ENCODE results near the gene PLEKHH2. TPM values are rescaled to one million over a fixed set of nuclear protein-coding genes. Genes with fewer than 3 reads are reported as not detected.

Gene PLEKHH2
- total and polyA plus RNA-seq, 2 of the 13 experiments (the other 11 are each of a cell fraction or from before 2014, with no cell fraction given): 1.1 to 3.0 TPM

- TF ChIP-seq ZHX1 (CRISPR knock-in tag; IDR thresholded peaks at IDR 0.05; ENCODE audit: low read depth) (0 out of 2 replicates have a peak, but pooled peaks have one; percentile 17), HHEX (CRISPR knock-in tag; IDR thresholded peaks at IDR 0.05) (peak; percentile 80), MAFG (CRISPR knock-in tag; IDR thresholded peaks at IDR 0.05) (no peak), CEBPG (CRISPR knock-in tag; IDR thresholded peaks at IDR 0.05) (peak; percentile 67), SIN3A (IDR thresholded peaks at IDR 0.05; ENCODE audit: borderline replicate concordance, low read depth, low read length) (no peak), ETV5 (CRISPR knock-in tag; IDR thresholded peaks at IDR 0.05; ENCODE audit: borderline replicate concordance) (peak; percentile 95), ZNF740 (CRISPR knock-in tag; IDR thresholded peaks at IDR 0.05) (no peak), PRMT3 (CRISPR knock-in tag; IDR thresholded peaks at IDR 0.05; ENCODE audit: borderline replicate concordance, low read depth) (no peak), NRL (CRISPR knock-in tag; IDR thresholded peaks at IDR 0.05; ENCODE audit: borderline replicate concordance) (no peak), ZNF761 (CRISPR knock-in tag; conservative IDR thresholded peaks at IDR 0.05) (no peak), HNF4A (CRISPR knock-in tag; IDR thresholded peaks at IDR 0.05) (0 out of 2 replicates have a peak, but pooled peaks have one; percentile 24), ZNF7 (CRISPR knock-in tag; IDR thresholded peaks at IDR 0.05) (no peak), RARG (CRISPR knock-in tag; IDR thresholded peaks at IDR 0.05; ENCODE audit: low read depth) (no peak), CENPX (CRISPR knock-in tag; IDR thresholded peaks at IDR 0.05) (no peak), SRF (IDR thresholded peaks at IDR 0.05; ENCODE audit: low read depth, low read length) (peak; percentile 86), NKX3-1 (CRISPR knock-in tag; IDR thresholded peaks at IDR 0.05) (peak; percentile 83; the same call in 1 of the 2 replicates), ZFP82 (CRISPR knock-in tag; IDR thresholded peaks at IDR 0.05; ENCODE audit: borderline replicate concordance) (no peak), ZSCAN30 (CRISPR knock-in tag; IDR thresholded peaks at IDR 0.05) (no peak), ERF (CRISPR knock-in tag; IDR thresholded peaks at IDR 0.05) (peak; percentile 92), HNRNPUL1 (IDR thresholded peaks at IDR 0.05; ENCODE audit: low read depth, low read length) (no peak), ZBTB33 (CRISPR knock-in tag; IDR thresholded peaks at IDR 0.05) (0 out of 2 replicates have a peak, but pooled peaks have one; percentile 10), PHB2 (IDR thresholded peaks at IDR 0.05; ENCODE audit: partially characterized antibody) (no peak), RNF2 (conservative IDR thresholded peaks at IDR 0.05; ENCODE audit: low read depth) (no peak), ZNF660 (CRISPR knock-in tag; IDR thresholded peaks at IDR 0.05; ENCODE audit: borderline replicate concordance, low read depth) (no peak), ZNF264 (CRISPR knock-in tag; IDR thresholded peaks at IDR 0.05) (peak; percentile 76; the same call in 1 of the 2 replicates), CREB3 (CRISPR knock-in tag; IDR thresholded peaks at IDR 0.05) (no peak)
Observed at GRCh38 chr2:43634604-43635306, 2.3 kb upstream of the PLEKHH2 start (continued).
